Uterus (tissue), 2 donors: ENCODE data around the gene PTPRD.

Experiments used
- CTCF ChIP-seq, 4 experiments: fragments of 200-600 bp in 2 of 4; fragments of 450-650 bp in 2 of 4; sonication (generic) in 2 of 4; IDR thresholded peaks; one replicate each; pipeline ENCODE4 v1.5.1; 2016 to 2019; ENCODE audit warnings: antibody characterized with exemption in 4 of 4, mild to moderate bottlenecking in 2 of 4, moderate library complexity in 1 of 4
- POLR2A ChIP-seq, 2 donors: fragments of 450-650 bp; IDR thresholded peaks; one replicate each; pipeline ENCODE4 v1.6.1; 2016; ENCODE audit warnings: antibody characterized with exemption in 2 of 2, mild to moderate bottlenecking in 1 of 2, moderate library complexity in 1 of 2

GRCh38 chr9:9996259-9996658 lies 616.5 kb downstream of the PTPRD start:
- TF ChIP-seq CTCF (IDR thresholded peaks at IDR 0.05) (no peak), POLR2A (IDR thresholded peaks at IDR 0.05) (no peak)
